GM19463 (cell line): ENCODE measurements around the gene SNRPA.
"Not testable (repeated sequence)": the region's sequence is repeated elsewhere in the genome, so short reads cannot be mapped to it uniquely, and the experiment has no call there.

Source experiments
- ATAC-seq: cut with Tn5 transposase; IDR thresholded peaks from one replicate; pipeline ENCODE4 v1.9.1; 2021; ENCODE audit warnings: mild to moderate bottlenecking, moderate library complexity; ENCODE audit not compliant: unreplicated experiment

Gene SNRPA

GRCh38 chr19:40775632-40776022 is 24.6 kb downstream of the SNRPA start:
- no peak for ATAC-seq

- ATAC-seq: no peak
Observed at GRCh38 chr19:40776364-40776763, 25.4 kb downstream of the SNRPA start.

GRCh38 chr19:40776932-40777644 is 26.1 kb downstream of the SNRPA start:
- ATAC-seq: peak; percentile 65

GRCh38 chr19:40777645-40777936 is 26.6 kb downstream of the SNRPA start:
- no peak for ATAC-seq

- ATAC-seq: peak; percentile 52
Observed at GRCh38 chr19:40777937-40778705, 27.1 kb downstream of the SNRPA start, which contains the start of gene RAB4B. Gene RAB4B, plus strand, starts transcription at chr19:40778247. Its CDS starts 129 bp downstream, at chr19:40778376.

GRCh38 chr19:40778706-40779284 is 27.8 kb downstream of the SNRPA start:
- ATAC-seq: no peak

- ATAC-seq: no peak
Observed at GRCh38 chr19:40780582-40780981, 29.6 kb downstream of the SNRPA start.

- no peak for ATAC-seq
Observed at GRCh38 chr19:40781140-40781539, 30.1 kb downstream of the SNRPA start.

- ATAC-seq: no peak
Observed at GRCh38 chr19:40783711-40784110, 32.7 kb downstream of the SNRPA start.

GRCh38 chr19:40784146-40784545 is 33.1 kb downstream of the SNRPA start:
- ATAC-seq: not testable (repeated sequence)

- no peak for ATAC-seq
Observed at GRCh38 chr19:40785526-40785925, 34.5 kb downstream of the SNRPA start.

- no peak for ATAC-seq
Observed at GRCh38 chr19:40786060-40787037, 35.3 kb downstream of the SNRPA start.

- no peak for ATAC-seq
Observed at GRCh38 chr19:40791349-40791748, 40.3 kb downstream of the SNRPA start.

GRCh38 chr19:40791996-40792395 is 41.0 kb downstream of the SNRPA start:
- no peak for ATAC-seq

GRCh38 chr19:40797166-40797962 is 46.4 kb downstream of the SNRPA start:
- no peak for ATAC-seq

- no peak for ATAC-seq
Observed at GRCh38 chr19:40797963-40798682, 47.1 kb downstream of the SNRPA start.

- ATAC-seq: peak; percentile 76
Observed at GRCh38 chr19:40798683-40799557, 47.9 kb downstream of the SNRPA start, which contains the start of gene EGLN2. Gene EGLN2, plus strand, starts transcription at chr19:40799191. Its CDS starts 1,382 bp downstream, at chr19:40800573.
